ENCODE data around the gene LIPG.

GRCh38 chr18:49597157-49597931, 35.5 kb downstream of the LIPG start:
- TF ChIP-seq CTCF (IDR thresholded peaks at IDR 0.05; ENCODE audit: insufficient read depth, low read length, poor library complexity, severe bottlenecking) (no peak), EZH2phosphoT487 (conservative IDR thresholded peaks at IDR 0.05; ENCODE audit: low read length) (no peak)
